Stimulated activated CD4-positive, alpha-beta T cell treated with anti-CD3 and anti-CD28 coated beads, Interleukin-4, amount 100 ng/mL, for 4 hours (primary cell): ENCODE measurements around the gene GNAT3.

Experiments
- DNase-seq, 2 experiments: peaks; one replicate each; pipeline ENCODE4 v3.0.0-alpha.2; 2020

GNAT3 gene

GRCh38 chr7:80460857-80461256, 51.0 kb downstream of the GNAT3 start:
- no peak for DNase-seq

- DNase-seq = no peak
Observed at GRCh38 chr7:80459776-80460510, 51.9 kb downstream of the GNAT3 start.

- no peak for DNase-seq
Observed at GRCh38 chr7:80458822-80459725, 52.8 kb downstream of the GNAT3 start.

- no peak for DNase-seq
Observed at GRCh38 chr7:80453699-80454340, 58.0 kb downstream of the GNAT3 start.

- DNase-seq = no peak
Observed at GRCh38 chr7:80450621-80451308, 61.1 kb downstream of the GNAT3 start.

- no peak for DNase-seq
Observed at GRCh38 chr7:80449836-80450235, 62.0 kb downstream of the GNAT3 start.

- no peak for DNase-seq
Observed at GRCh38 chr7:80445351-80445750, 66.5 kb downstream of the GNAT3 start.

GRCh38 chr7:80444811-80445210, 67.1 kb downstream of the GNAT3 start:
- no peak for DNase-seq

GRCh38 chr7:80443325-80443724, 68.5 kb downstream of the GNAT3 start:
- no peak for DNase-seq

- no peak for DNase-seq
Observed at GRCh38 chr7:80440883-80441282, 71.0 kb downstream of the GNAT3 start.

- DNase-seq = no peak
Observed at GRCh38 chr7:80439894-80440821, 71.7 kb downstream of the GNAT3 start.

- no peak for DNase-seq
Observed at GRCh38 chr7:80435521-80435920, 76.3 kb downstream of the GNAT3 start.

GRCh38 chr7:80434047-80434446, 77.8 kb downstream of the GNAT3 start:
- no peak for DNase-seq

GRCh38 chr7:80432166-80432565, 79.7 kb downstream of the GNAT3 start:
- no peak for DNase-seq

- DNase-seq = no peak
Observed at GRCh38 chr7:80429181-80429580, 82.7 kb downstream of the GNAT3 start.

GRCh38 chr7:80428161-80429054, 83.5 kb downstream of the GNAT3 start:
- DNase-seq = no peak

- DNase-seq = no peak
Observed at GRCh38 chr7:80427218-80427617, 84.6 kb downstream of the GNAT3 start.

- DNase-seq = no peak
Observed at GRCh38 chr7:80420876-80421275, 91.0 kb downstream of the GNAT3 start.

- no peak for DNase-seq
Observed at GRCh38 chr7:80417211-80417793, 94.6 kb downstream of the GNAT3 start.

GRCh38 chr7:80415522-80415921, 96.3 kb downstream of the GNAT3 start:
- no peak for DNase-seq
